Panc1 (cell line): ENCODE data around the gene NDUFV1.

Experiments used
- POLR2AphosphoS5 ChIP-seq: IDR thresholded peaks from 2 replicates; pipeline ENCODE4 v1.6.1; 2012; ENCODE audit warnings: mild to moderate bottlenecking, low read depth, low read length, moderate library complexity
- TF ChIP-seq, protein P1 (sequence below): fragments of 450-650 bp; IDR thresholded peaks from 2 replicates; pipeline ENCODE4 v1.5.1; 2017; ENCODE audit warnings: mild to moderate bottlenecking

DNA sequence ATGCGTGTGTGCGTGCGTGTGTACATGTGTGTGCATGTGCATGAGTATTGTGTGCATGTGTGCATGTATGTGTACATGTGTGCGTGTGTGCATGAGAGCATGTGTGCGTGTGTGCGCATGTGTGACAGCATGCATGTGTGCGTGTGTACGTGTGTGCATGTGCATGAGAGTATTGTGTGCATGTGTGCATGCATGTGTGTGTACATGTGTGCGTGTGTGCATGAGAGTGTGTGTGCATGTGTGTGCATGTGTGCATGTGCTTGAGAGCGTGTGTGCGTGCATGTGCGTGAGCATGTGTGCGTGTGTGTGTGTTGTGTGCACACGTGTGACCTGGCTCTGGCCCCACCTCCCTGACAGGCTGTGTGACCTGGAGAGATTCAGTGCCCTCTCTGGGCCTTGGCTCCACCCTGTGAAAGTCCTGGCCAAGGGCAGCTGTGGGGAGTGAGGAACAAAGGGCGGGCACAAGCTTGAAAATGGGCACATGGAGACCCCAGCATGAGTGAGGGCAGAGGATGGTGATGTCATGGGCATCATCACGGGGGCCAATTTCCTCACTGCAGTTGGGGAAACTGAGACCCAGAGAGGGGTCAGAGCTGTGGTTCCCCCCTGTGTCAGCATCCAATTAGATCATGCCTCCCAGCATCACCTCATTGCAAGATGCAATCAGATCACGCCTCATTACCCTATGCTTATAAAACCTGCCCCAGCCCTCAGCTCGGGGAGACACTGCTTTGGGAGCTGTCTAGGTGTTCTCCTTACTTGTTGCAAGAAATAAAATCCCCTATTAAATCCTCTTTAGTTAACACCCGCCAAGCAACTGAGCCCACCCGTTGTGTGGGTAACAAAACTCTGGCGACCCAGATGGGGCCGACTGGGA, 43.1 kb downstream of the NDUFV1 start:
- TF ChIP-seq, protein P1, sequence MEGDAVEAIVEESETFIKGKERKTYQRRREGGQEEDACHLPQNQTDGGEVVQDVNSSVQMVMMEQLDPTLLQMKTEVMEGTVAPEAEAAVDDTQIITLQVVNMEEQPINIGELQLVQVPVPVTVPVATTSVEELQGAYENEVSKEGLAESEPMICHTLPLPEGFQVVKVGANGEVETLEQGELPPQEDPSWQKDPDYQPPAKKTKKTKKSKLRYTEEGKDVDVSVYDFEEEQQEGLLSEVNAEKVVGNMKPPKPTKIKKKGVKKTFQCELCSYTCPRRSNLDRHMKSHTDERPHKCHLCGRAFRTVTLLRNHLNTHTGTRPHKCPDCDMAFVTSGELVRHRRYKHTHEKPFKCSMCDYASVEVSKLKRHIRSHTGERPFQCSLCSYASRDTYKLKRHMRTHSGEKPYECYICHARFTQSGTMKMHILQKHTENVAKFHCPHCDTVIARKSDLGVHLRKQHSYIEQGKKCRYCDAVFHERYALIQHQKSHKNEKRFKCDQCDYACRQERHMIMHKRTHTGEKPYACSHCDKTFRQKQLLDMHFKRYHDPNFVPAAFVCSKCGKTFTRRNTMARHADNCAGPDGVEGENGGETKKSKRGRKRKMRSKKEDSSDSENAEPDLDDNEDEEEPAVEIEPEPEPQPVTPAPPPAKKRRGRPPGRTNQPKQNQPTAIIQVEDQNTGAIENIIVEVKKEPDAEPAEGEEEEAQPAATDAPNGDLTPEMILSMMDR: no peak
- TF ChIP-seq POLR2AphosphoS5: 0 out of 2 replicates have a peak, but pooled peaks have one; percentile 45
